ENCODE measurements around the gene SSBP3. TPM values are rescaled to one million over a fixed set of nuclear protein-coding genes. Genes with fewer than 3 reads are reported as not detected.
"Not testable (repeated sequence)": the region's sequence is repeated elsewhere in the genome, so short reads cannot be mapped to it uniquely, and the experiment has no call there.

The SSBP3 gene
- total RNA-seq, 4 donors from 2014 or later = 28.7 to 162 (median 37.0) TPM

DNA sequence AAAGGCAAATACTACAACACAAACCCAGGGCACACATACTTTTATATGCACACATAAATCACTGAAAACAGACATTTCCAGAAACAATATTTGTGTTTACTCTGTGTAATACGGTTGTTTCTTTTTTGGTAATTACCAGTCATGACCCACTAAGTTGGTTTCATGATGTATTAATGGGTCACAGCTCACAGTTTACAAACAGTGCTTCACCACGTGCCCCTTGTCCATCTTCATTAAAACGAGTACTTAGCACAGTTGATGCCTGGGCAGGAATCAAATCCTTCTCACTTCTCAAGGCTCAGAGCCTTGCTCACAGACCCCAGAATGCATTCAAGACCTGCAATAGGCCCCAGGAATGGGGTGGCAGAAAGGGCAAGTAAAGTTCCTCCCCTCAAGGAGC lies 13.8 kb downstream of the SSBP3 start:
- intact Hi-C loops (cut with DNase I; ENCODE audit: low total_unique reads) = no loop called here
- in situ Hi-C loops (cut with MboI; ENCODE audit: low pct_ligation_motif_present in 1 of 4, low pct_unique_long_range_greater_than_20kb in 1 of 4, low sequenced_read_pairs in 3 of 4) = loop anchor here in 1 of 4 donors (25.0 kb wide), 1 partner anchor 205 kb away; no protein-coding TSS in a partner anchor
- peaks cover 0 to 5% (median 4%) of the 10 kb centered on the region in 4 donors for H3K4me1 ChIP-seq
- DNase-seq = no peak
- 59 to 61% methylated on average over 3 of the region's 3 CpGs for WGBS, 2 donors (ENCODE audit: low coverage in 1 of 2)
- H3K36me3 ChIP-seq = peaks cover 0 to 4% (median 0%) of the 10 kb centered on the region in 4 donors
- no peaks in the 10 kb centered on the region for H3K27me3 ChIP-seq
- no peak overlapping the region for H3K4me3 ChIP-seq
- TF ChIP-seq POLR2AphosphoS5 (IDR thresholded peaks at IDR 0.05) (no peak), EP300 (IDR thresholded peaks at IDR 0.05; ENCODE audit: low read depth) (no peak), POLR2A (IDR thresholded peaks at IDR 0.05) (no peak)
- TF ChIP-seq, protein P1, sequence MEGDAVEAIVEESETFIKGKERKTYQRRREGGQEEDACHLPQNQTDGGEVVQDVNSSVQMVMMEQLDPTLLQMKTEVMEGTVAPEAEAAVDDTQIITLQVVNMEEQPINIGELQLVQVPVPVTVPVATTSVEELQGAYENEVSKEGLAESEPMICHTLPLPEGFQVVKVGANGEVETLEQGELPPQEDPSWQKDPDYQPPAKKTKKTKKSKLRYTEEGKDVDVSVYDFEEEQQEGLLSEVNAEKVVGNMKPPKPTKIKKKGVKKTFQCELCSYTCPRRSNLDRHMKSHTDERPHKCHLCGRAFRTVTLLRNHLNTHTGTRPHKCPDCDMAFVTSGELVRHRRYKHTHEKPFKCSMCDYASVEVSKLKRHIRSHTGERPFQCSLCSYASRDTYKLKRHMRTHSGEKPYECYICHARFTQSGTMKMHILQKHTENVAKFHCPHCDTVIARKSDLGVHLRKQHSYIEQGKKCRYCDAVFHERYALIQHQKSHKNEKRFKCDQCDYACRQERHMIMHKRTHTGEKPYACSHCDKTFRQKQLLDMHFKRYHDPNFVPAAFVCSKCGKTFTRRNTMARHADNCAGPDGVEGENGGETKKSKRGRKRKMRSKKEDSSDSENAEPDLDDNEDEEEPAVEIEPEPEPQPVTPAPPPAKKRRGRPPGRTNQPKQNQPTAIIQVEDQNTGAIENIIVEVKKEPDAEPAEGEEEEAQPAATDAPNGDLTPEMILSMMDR (IDR thresholded peaks at IDR 0.05) = no peak
- H3K27ac ChIP-seq = no peak overlapping the region
- H3K9me3 ChIP-seq = no peaks in the 10 kb centered on the region

DNA sequence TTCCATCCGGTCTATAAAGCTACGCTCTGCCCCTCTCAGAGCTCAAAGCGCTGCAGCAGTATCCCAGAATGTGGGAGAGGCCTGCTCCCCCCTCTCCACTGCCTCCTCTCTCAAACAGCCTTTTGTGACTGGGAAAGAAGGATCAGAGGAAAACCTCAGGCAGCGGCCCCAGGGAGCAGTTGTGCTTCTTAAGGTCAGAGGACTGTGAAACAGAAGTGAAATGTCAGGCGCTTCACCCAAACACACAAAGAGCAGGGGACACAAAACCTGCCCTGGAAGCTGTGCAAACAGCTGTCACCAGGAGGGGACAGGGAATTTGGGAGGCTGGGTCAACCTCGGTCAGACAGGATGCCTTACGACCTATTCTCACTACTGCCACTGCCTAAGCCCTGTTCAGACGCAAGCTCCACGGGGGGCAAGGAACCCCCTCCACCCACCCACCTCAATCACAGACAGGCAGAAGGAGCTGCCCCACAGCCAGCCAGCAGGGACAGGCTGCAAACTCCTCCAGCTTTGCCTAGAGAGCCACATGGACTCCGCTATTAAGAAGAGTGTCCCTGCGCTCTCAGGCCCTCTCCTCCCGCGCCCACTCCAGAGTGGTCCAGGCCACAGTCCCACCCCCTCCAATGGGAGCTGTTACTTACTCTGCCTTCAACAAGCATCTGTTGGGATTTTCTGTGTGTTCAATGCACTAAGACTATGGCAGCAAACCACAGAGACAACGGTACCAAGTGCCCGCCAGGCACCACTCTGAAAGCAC lies 14.6 kb downstream of the SSBP3 start:
- TF ChIP-seq POLR2A (IDR thresholded peaks at IDR 0.05) = no peak
- TF ChIP-seq, protein P1 (IDR thresholded peaks at IDR 0.05) = no peak
- H3K27me3 ChIP-seq = no peaks in the 10 kb centered on the region
- DNase-seq = no peak
- no peak overlapping the region for H3K4me3 ChIP-seq
- H3K36me3 ChIP-seq = peaks cover 0 to 4% (median 0%) of the 10 kb centered on the region in 4 donors
- intact Hi-C loops (cut with DNase I; ENCODE audit: low total_unique reads) = no loop called here
- peaks cover 0 to 5% (median 3%) of the 10 kb centered on the region in 4 donors for H3K4me1 ChIP-seq
- 91 to 96% methylated on average over 4 to 15 of the region's 15 CpGs for WGBS, 2 donors (ENCODE audit: low coverage in 1 of 2)
- H3K9me3 ChIP-seq = no peaks in the 10 kb centered on the region
- in situ Hi-C loops (cut with MboI; ENCODE audit: low pct_ligation_motif_present in 1 of 4, low pct_unique_long_range_greater_than_20kb in 1 of 4, low sequenced_read_pairs in 3 of 4) = loop anchor here in 1 of 4 donors (25.0 kb wide), 1 partner anchor 204 kb away; no protein-coding TSS in a partner anchor
- no peak overlapping the region for H3K27ac ChIP-seq

DNA sequence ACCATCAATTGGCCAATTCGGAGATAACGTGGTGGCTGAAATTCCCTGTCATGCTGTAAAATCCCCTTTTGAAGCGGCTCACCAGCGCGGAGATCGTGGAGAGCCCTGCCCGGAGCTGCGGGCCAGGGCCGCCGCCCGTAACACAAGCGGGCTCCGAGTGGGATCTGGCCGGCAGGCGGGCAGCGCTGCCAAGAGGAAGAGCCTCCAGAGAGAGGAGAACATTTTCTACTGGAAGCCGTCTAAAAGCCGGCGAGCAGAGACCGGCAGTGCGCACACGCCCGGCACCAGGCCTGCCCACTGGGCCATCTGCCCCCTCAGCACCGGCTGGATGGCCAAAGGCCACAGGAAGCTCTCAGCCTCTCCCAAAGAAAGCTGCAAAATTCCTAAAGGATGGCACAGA lies 15.5 kb downstream of the SSBP3 start:
- TF ChIP-seq POLR2A (IDR thresholded peaks at IDR 0.05) (no peak), EP300 (IDR thresholded peaks at IDR 0.05; ENCODE audit: low read depth) (no peak), POLR2AphosphoS5 (IDR thresholded peaks at IDR 0.05) (no peak)
- TF ChIP-seq, protein P1 (IDR thresholded peaks at IDR 0.05) = no peak
- intact Hi-C loops (cut with DNase I; ENCODE audit: low total_unique reads) = no loop called here
- Histone ChIP-seq H3K36me3 (peaks cover 0 to 4% (median 0%) of the 10 kb centered on the region in 4 donors), H3K9me3 (no peaks in the 10 kb centered on the region), H3K4me1 (peaks cover 3 to 12% (median 7%) of the 10 kb centered on the region in 4 donors), H3K27me3 (no peaks in the 10 kb centered on the region), H3K4me3 (no peak overlapping the region), H3K27ac (no peak overlapping the region)
- 86 to 88% methylated on average over 6 to 24 of the region's 24 CpGs for WGBS, 2 donors (ENCODE audit: low coverage in 1 of 2)
- in situ Hi-C loops (cut with MboI; ENCODE audit: low pct_ligation_motif_present in 1 of 4, low pct_unique_long_range_greater_than_20kb in 1 of 4, low sequenced_read_pairs in 3 of 4) = loop anchor here in 1 of 4 donors (25.0 kb wide), 1 partner anchor 203 kb away; no protein-coding TSS in a partner anchor
- DNase-seq = no peak

DNA sequence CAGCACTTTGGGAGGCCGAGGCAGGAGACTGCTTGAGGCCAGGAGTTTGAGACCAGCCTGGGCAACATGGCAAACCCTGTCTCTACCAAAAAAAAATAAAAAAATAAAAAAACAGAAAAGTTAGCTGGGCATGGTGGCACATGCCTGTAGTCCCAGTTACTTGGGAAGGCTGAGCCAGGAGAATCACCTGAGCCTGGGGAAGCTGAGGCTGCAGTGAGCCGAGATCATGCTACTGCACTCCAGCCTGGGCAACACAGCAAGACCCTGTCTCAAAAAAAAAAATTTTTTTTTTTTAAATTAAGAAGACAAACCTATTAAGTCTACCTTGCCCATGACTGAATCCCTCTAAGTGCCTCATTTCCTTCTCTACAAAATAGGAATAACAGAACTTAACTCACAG lies 16.6 kb downstream of the SSBP3 start:
- H3K27me3 ChIP-seq; intact Hi-C loops (cut with DNase I; ENCODE audit: low total_unique reads); H3K36me3 ChIP-seq; H3K27ac ChIP-seq; DNase-seq; H3K9me3 ChIP-seq; H3K4me3 ChIP-seq: not testable (repeated sequence)
- 100% methylated on average over 2 of the region's 2 CpGs; no CpG with 5 or more reads in 1 of the 2 donors for WGBS, 2 donors (ENCODE audit: low coverage in 1 of 2)
- in situ Hi-C loops (cut with MboI; ENCODE audit: low pct_ligation_motif_present in 1 of 4, low pct_unique_long_range_greater_than_20kb in 1 of 4, low sequenced_read_pairs in 3 of 4) = loop anchor here in 1 of 4 donors (25.0 kb wide), 1 partner anchor 202 kb away; no protein-coding TSS in a partner anchor
- peaks cover 13 to 22% (median 17%) of the 10 kb centered on the region in 4 donors for H3K4me1 ChIP-seq
